H1 (cell line): ENCODE results near the gene SVIL. TPM values are rescaled to one million over a fixed set of nuclear protein-coding genes. Genes with fewer than 3 reads are reported as not detected.

Experiments
- CTCF ChIA-PET: fragments of 300-600 bp; sonication (Branson Sonifier 250); formaldehyde crosslinking; loops from one replicate; lab custom pipeline; 2021; ENCODE audit not compliant: partially characterized antibody; lab: Charles Lee
- POLR2A ChIA-PET: fragments of 300-600 bp; sonication (Branson Sonifier 250); formaldehyde crosslinking; loops from one replicate; lab custom pipeline; 2021; ENCODE audit warnings: inconsistent platforms; ENCODE audit not compliant: partially characterized antibody; lab: Charles Lee
- DNase-seq, 2 experiments: peaks; one replicate each; pipeline versions ENCODE4 v3.0.0 to v3.0.0-alpha.2; 2010 to 2022; ENCODE audit warnings: low spot score in 2 of 2, low read depth in 1 of 2, mixed read lengths in 1 of 2
- FAIRE-seq: peaks from 2 replicates; lab custom pipeline; 2011; peaks lifted over from hg19 to GRCh38; lab: Jason Lieb, UNC
- H2AFZ ChIP-seq: 2 replicates; pipeline ENCODE4 v1.8.1; 2012; ENCODE audit warnings: low read length, inconsistent platforms
- H2AK5ac ChIP-seq: 2 replicates; pipeline ENCODE4 v1.6.1; 2013; ENCODE audit warnings: low read depth, low read length
- H2BK120ac ChIP-seq: replicated peaks from 2 replicates; pipeline ENCODE3; 2013; ENCODE audit warnings: low read depth, low read length, inconsistent platforms
- H2BK12ac ChIP-seq: 2 replicates; pipeline ENCODE4 v1.6.1; 2013; ENCODE audit warnings: low read depth, low read length
- H2BK15ac ChIP-seq: 2 replicates; pipeline ENCODE4 v1.6.1; 2013; ENCODE audit warnings: low read length
- H2BK20ac ChIP-seq: 2 replicates; pipeline ENCODE4 v1.6.1; 2013; ENCODE audit warnings: low read length
- H2BK5ac ChIP-seq: 2 replicates; pipeline ENCODE4 v1.6.1; 2013; ENCODE audit warnings: low read depth, low read length
- H3K14ac ChIP-seq: 2 replicates; pipeline ENCODE4 v1.6.1; 2013; ENCODE audit warnings: inconsistent platforms; ENCODE audit not compliant: insufficient read length
- H3K18ac ChIP-seq: 2 replicates; pipeline ENCODE4 v1.6.1; 2013; ENCODE audit warnings: low read length; ENCODE audit errors: extremely low read depth
- H3K23ac ChIP-seq: 2 replicates; pipeline ENCODE4 v1.6.1; 2013; ENCODE audit warnings: inconsistent platforms; ENCODE audit not compliant: insufficient read length
- H3K23me2 ChIP-seq: 2 replicates; pipeline ENCODE4 v1.6.1; 2013; ENCODE audit warnings: low read depth, low read length
- H3K27ac ChIP-seq: 2 replicates; pipeline ENCODE4 v1.6.1; 2011; ENCODE audit warnings: low read depth, low read length, inconsistent platforms
- H3K27me3 ChIP-seq, 4 experiments: replicated peaks in 1 of 4; 1 replicate in 1 of 4; 2 replicates in 3 of 4; pipeline versions ENCODE4 v1.6.1 to v1.8.1; 2011 to 2013; ENCODE audit warnings: low read length in 3 of 4, mild to moderate bottlenecking in 3 of 4, inconsistent platforms in 2 of 4, mixed read lengths in 2 of 4, moderate library complexity in 1 of 4; ENCODE audit not compliant: control insufficient read depth in 3 of 4, insufficient read depth in 3 of 4; ENCODE audit errors: extremely low read depth in 1 of 4
- H3K36me3 ChIP-seq, 4 experiments: 2 replicates each; pipeline versions ENCODE4 v1.6.1 to v1.8.1; 2011 to 2013; ENCODE audit warnings: mild to moderate bottlenecking in 4 of 4, low read length in 3 of 4, moderate library complexity in 2 of 4, control low read depth in 1 of 4, inconsistent platforms in 1 of 4; ENCODE audit not compliant: insufficient read depth in 4 of 4, control insufficient read depth in 2 of 4
- H3K4ac ChIP-seq: replicated peaks from 2 replicates; pipeline ENCODE3; 2013; ENCODE audit warnings: low read length, low read depth, mixed read lengths, inconsistent platforms; ENCODE audit not compliant: insufficient read length
- H3K4me1 ChIP-seq, 4 experiments: replicated peaks in 1 of 4; 1 replicate in 1 of 4; 2 replicates in 3 of 4; pipeline versions ENCODE4 v1.6.1 to v1.8.1; 2011 to 2013; ENCODE audit warnings: low read length in 3 of 4, inconsistent platforms in 2 of 4, mixed read lengths in 1 of 4; ENCODE audit not compliant: insufficient read depth in 4 of 4, control insufficient read depth in 3 of 4
- H3K4me2 ChIP-seq, 2 experiments: 2 replicates each; pipeline versions ENCODE4 v1.6.1 to v1.8.1; 2011 to 2013; ENCODE audit warnings: low read depth in 2 of 2, low read length in 2 of 2, control low read depth in 1 of 2, inconsistent platforms in 1 of 2, mild to moderate bottlenecking in 1 of 2; ENCODE audit not compliant: insufficient read depth in 1 of 2
- H3K4me3 ChIP-seq, 4 experiments: fragments of 200-600, 300-600 bp in 1 of 4; sonication (generic), shearing (Covaris generic), sonication (Bioruptor Twin) in 1 of 4; 2 replicates each; pipeline versions ENCODE4 v1.5.1 to v1.8.1; 2011 to 2016; ENCODE audit warnings: low read length in 4 of 4, low read depth in 3 of 4, control low read depth in 2 of 4, inconsistent platforms in 2 of 4, mild to moderate bottlenecking in 2 of 4, mixed read lengths in 1 of 4, moderate library complexity in 1 of 4; ENCODE audit not compliant: insufficient read depth in 2 of 4; ENCODE audit errors: extremely low read depth in 1 of 4
- H3K56ac ChIP-seq: replicated peaks from 2 replicates; pipeline ENCODE3; 2013; ENCODE audit warnings: low read depth, mild to moderate bottlenecking, mixed read lengths, low read length, inconsistent platforms; ENCODE audit not compliant: insufficient read length
- H3K79me1 ChIP-seq: 2 replicates; pipeline ENCODE4 v1.6.1; 2013; ENCODE audit warnings: low read depth, low read length, control low read depth
- H3K79me2 ChIP-seq, 2 experiments: 2 replicates each; pipeline versions ENCODE4 v1.6.1 to v1.8.1; 2012 to 2013; ENCODE audit warnings: low read length in 2 of 2, mild to moderate bottlenecking in 2 of 2, inconsistent platforms in 1 of 2; ENCODE audit not compliant: insufficient read depth in 2 of 2, control insufficient read depth in 1 of 2
- H3K9ac ChIP-seq, 4 experiments: replicated peaks in 1 of 4; 1 replicate in 1 of 4; 2 replicates in 3 of 4; pipeline versions ENCODE4 v1.6.1 to v1.8.1; 2011 to 2013; ENCODE audit warnings: low read depth in 3 of 4, low read length in 3 of 4, control low read depth in 2 of 4, mild to moderate bottlenecking in 2 of 4, moderate library complexity in 2 of 4, inconsistent platforms in 1 of 4; ENCODE audit errors: extremely low read depth in 1 of 4
- H3K9me3 ChIP-seq, 2 experiments: 2 replicates each; pipeline versions ENCODE4 v1.6.1 to v1.8.1; 2012 to 2013; ENCODE audit warnings: mild to moderate bottlenecking in 2 of 2, moderate library complexity in 2 of 2, control low read depth in 1 of 2, inconsistent platforms in 1 of 2, low read depth in 1 of 2, low read length in 1 of 2, mixed read lengths in 1 of 2; ENCODE audit not compliant: insufficient read depth in 2 of 2
- H4K20me1 ChIP-seq, 2 experiments: replicated peaks in 1 of 2; 2 replicates each; pipeline versions ENCODE3 to v1.8.1; 2011 to 2013; ENCODE audit warnings: inconsistent platforms in 2 of 2, low read length in 2 of 2, mild to moderate bottlenecking in 1 of 2; ENCODE audit not compliant: insufficient read depth in 2 of 2, control insufficient read depth in 1 of 2
- H4K5ac ChIP-seq: 2 replicates; pipeline ENCODE4 v1.6.1; 2013; ENCODE audit warnings: low read length, low read depth, mixed read lengths, inconsistent platforms; ENCODE audit not compliant: insufficient read length
- H4K8ac ChIP-seq: 2 replicates; pipeline ENCODE4 v1.8.0; 2013; ENCODE audit warnings: mild to moderate bottlenecking, moderate library complexity, low read length, inconsistent platforms; ENCODE audit not compliant: insufficient read depth; ENCODE audit errors: extremely low read depth
- H4K91ac ChIP-seq: replicated peaks from 2 replicates; pipeline ENCODE3; 2013; ENCODE audit warnings: low read length, mixed read lengths, inconsistent platforms; ENCODE audit not compliant: insufficient read length
- ASH2L ChIP-seq: fragments of 200-600, 300-600 bp; sonication (generic); IDR thresholded peaks from one replicate; pipeline ENCODE4 v1.7.1; 2017; ENCODE audit warnings: low read length
- CHD2 ChIP-seq: IDR thresholded peaks from 2 replicates; pipeline ENCODE4 v1.6.1; 2012; ENCODE audit warnings: low read length, improper control_type of control experiment
- CREB1 ChIP-seq: IDR thresholded peaks from 2 replicates; pipeline ENCODE4 v1.6.1; 2012; ENCODE audit warnings: inconsistent platforms
- FOSL1 ChIP-seq: IDR thresholded peaks from 2 replicates; pipeline ENCODE4 v1.6.1; 2011; ENCODE audit warnings: mild to moderate bottlenecking, low read depth, low read length, moderate library complexity; ENCODE audit not compliant: insufficient read depth
- GABPA ChIP-seq: IDR thresholded peaks from 2 replicates; pipeline ENCODE4 v1.6.1; 2011; ENCODE audit warnings: mild to moderate bottlenecking, low read length, moderate library complexity, borderline replicate concordance; ENCODE audit not compliant: insufficient read depth
- NANOG ChIP-seq: IDR thresholded peaks from 2 replicates; pipeline ENCODE4 v1.6.1; 2011; ENCODE audit warnings: low read length, low read depth, mild to moderate bottlenecking, inconsistent platforms; ENCODE audit not compliant: insufficient read depth, poor library complexity, severe bottlenecking
- SIRT6 ChIP-seq: IDR thresholded peaks from one replicate; pipeline ENCODE4 v1.7.1; 2012; ENCODE audit warnings: low read length, inconsistent platforms
- SP2 ChIP-seq: IDR thresholded peaks from 2 replicates; pipeline ENCODE4 v1.6.1; 2012; ENCODE audit warnings: mild to moderate bottlenecking, low read length, inconsistent platforms
- TAF7 ChIP-seq: optimal IDR thresholded peaks from 2 replicates; pipeline ENCODE3; 2011; ENCODE audit warnings: low read depth, mild to moderate bottlenecking, inconsistent platforms, low read length, moderate library complexity, borderline replicate concordance
- TCF12 ChIP-seq: IDR thresholded peaks from 2 replicates; pipeline ENCODE4 v1.6.1; 2011; ENCODE audit warnings: low read depth, mild to moderate bottlenecking, low read length
- ZNF274 ChIP-seq: IDR thresholded peaks from 2 replicates; pipeline ENCODE4 v1.7.0; 2012; ENCODE audit warnings: low read length, borderline replicate concordance; ENCODE audit errors: extremely low read depth
- WGBS, 2 experiments: shearing (Covaris generic) in 1 of 2; methylation state at CpG; one replicate each; pipeline versions ENCODE4 v1.1.6 to v1.1.7; 2013 to 2015; ENCODE audit warnings: low lambda C conversion rate in 2 of 2, mixed read lengths in 2 of 2, inconsistent platforms in 1 of 2, low coverage in 1 of 2, missing lambda C conversion rate in 1 of 2; ENCODE audit not compliant: insufficient replicate concordance in 2 of 2, insufficient coverage in 1 of 2, insufficient read length in 1 of 2; ENCODE audit errors: extremely low coverage in 1 of 2, missing lambda C conversion rate in 1 of 2; 5-methylcytosine and 5-hydroxymethylcytosine counted together
- polyA plus RNA-seq, 7 experiments: library from polyadenylated mRNA; depleted of rRNA in 3 of 7; stranded (reverse) in 5 of 7; unstranded in 2 of 7; fragments of >200 nt in 5 of 7; fragments of 200-250 nt in 2 of 7; gene quantifications; 1 replicate in 5 of 7; 2 replicates in 1 of 7; 4 replicates in 1 of 7; pipeline versions ENCODE4 v1.2.1 to v1.2.3, GENCODE V29; 2011 to 2013; ENCODE audit warnings: missing spikeins in 2 of 7, mixed read lengths in 2 of 7
- total RNA-seq: library from RNA; stranded (reverse); fragmentation: NEBNext Ultra II Directional; extraction: Animal tissue kit (Norgen Biotek cat#: 25700); gene quantifications from 2 replicates; pipeline ENCODE4 v1.2.1, GENCODE V29; 2021
- TF ChIP-seq, protein P1 (sequence below): IDR thresholded peaks from 2 replicates; pipeline ENCODE4 v1.6.1; 2011; ENCODE audit warnings: low read depth, mild to moderate bottlenecking, low read length; ENCODE audit not compliant: insufficient read depth
- TF ChIP-seq, protein P2 (sequence below): IDR thresholded peaks from 2 replicates; pipeline ENCODE4 v1.6.1; 2012; ENCODE audit warnings: inconsistent platforms

SVIL gene
- total and polyA plus RNA-seq, 2 of the 8 experiments (the other 6 are each of a cell fraction or from before 2014, with no cell fraction given): 4.7 to 15.4 TPM

DNA sequence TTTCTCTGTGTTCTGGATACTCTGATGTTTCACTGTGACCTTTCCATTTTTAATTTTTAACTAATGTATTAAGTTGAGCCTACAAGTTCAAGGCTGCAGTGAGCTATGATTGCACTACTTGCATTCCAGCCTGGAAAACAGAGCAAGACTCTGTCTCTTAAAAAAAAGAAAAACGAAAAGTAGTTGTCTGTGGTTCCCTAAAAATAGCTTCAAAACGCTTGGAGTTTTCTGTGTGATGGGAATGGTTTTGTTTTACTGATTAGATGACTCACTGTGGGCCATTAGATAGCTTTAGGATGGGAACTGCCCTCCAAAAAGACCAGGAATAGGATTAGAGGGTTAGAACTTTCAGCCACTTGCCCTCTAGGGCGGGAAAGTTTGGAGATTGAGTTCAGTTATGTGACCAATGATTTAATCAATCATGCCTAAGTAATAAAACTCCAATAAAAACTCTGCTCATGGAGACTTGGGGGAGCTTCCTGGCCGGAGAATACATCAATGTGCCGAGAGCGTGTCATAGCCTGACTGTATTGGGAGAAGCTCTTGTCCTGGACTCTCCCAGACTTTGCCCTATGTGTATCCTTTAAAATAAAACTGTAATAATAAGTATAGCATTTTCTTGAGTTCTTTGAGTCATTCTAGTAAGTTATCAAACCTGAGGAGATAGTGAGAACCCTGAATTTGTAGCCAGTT is 198.8 kb downstream of the SVIL start:
- H2BK12ac ChIP-seq: no peak overlapping the region
- no peak overlapping the region for H2BK5ac ChIP-seq
- no peak overlapping the region for H4K8ac ChIP-seq
- no peak for FAIRE-seq
- H3K27me3 ChIP-seq: no peaks in the 10 kb centered on the region
- CTCF ChIA-PET: interaction anchor here (1.2 to 2.6 kb wide), 3 partner anchors 10 to 49 kb away, joined by 3 to 11 read pairs (median 7); no protein-coding TSS in a partner anchor
- H3K14ac ChIP-seq: no peak overlapping the region
- H4K20me1 ChIP-seq: no peaks in the 10 kb centered on the region
- no peak overlapping the region for H3K18ac ChIP-seq
- H2AK5ac ChIP-seq: no peak overlapping the region
- no peak overlapping the region for H3K27ac ChIP-seq
- no peak overlapping the region for H3K4me2 ChIP-seq
- 72% methylated on average over 6 of the region's 6 CpGs; no CpG with 5 or more reads in 1 of the 2 experiments for WGBS, 2 experiments
- no peak overlapping the region for H2BK15ac ChIP-seq
- H3K79me1 ChIP-seq: no peaks in the 10 kb centered on the region
- no peak for DNase-seq
- H3K36me3 ChIP-seq: no peaks in the 10 kb centered on the region
- H4K91ac ChIP-seq: no peak overlapping the region
- H3K79me2 ChIP-seq: no peaks in the 10 kb centered on the region
- no peak overlapping the region for H3K4me3 ChIP-seq
- H3K4me1 ChIP-seq: no peaks in the 10 kb centered on the region
- H3K56ac ChIP-seq: no peak overlapping the region
- H3K9ac ChIP-seq: no peak overlapping the region
- peaks cover 9 to 21% of the 10 kb centered on the region in 2 experiments for H3K9me3 ChIP-seq
- no peak overlapping the region for H4K5ac ChIP-seq
- no peak overlapping the region for H2AFZ ChIP-seq
- H2BK20ac ChIP-seq: no peak overlapping the region
- H3K23ac ChIP-seq: no peak overlapping the region
- H2BK120ac ChIP-seq: no peak overlapping the region
- H3K23me2 ChIP-seq: no peaks in the 10 kb centered on the region
- POLR2A ChIA-PET: no interaction called here
- H3K4ac ChIP-seq: no peak overlapping the region
- TF ChIP-seq ZNF274: no peak
- TF ChIP-seq TCF12: no peak
- TF ChIP-seq SP2: no peak
- no peak for TF ChIP-seq CREB1
- no peak for TF ChIP-seq NANOG
- no peak for TF ChIP-seq GABPA
- TF ChIP-seq ASH2L: no peak
- TF ChIP-seq, protein P1, sequence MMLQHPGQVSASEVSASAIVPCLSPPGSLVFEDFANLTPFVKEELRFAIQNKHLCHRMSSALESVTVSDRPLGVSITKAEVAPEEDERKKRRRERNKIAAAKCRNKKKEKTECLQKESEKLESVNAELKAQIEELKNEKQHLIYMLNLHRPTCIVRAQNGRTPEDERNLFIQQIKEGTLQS: no peak
- TF ChIP-seq SIRT6: no peak
- TF ChIP-seq FOSL1: no peak
- TF ChIP-seq, protein P2, sequence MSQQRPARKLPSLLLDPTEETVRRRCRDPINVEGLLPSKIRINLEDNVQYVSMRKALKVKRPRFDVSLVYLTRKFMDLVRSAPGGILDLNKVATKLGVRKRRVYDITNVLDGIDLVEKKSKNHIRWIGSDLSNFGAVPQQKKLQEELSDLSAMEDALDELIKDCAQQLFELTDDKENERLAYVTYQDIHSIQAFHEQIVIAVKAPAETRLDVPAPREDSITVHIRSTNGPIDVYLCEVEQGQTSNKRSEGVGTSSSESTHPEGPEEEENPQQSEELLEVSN: no peak
- no peak for TF ChIP-seq TAF7
- no peak for TF ChIP-seq CHD2
